Measurements from ENCODE around the gene ERC1.

GRCh38 chr12:948238-948637, 42.8 kb upstream of the ERC1 start:
- no peak for TF ChIP-seq POLR2AphosphoS5 (IDR thresholded peaks at IDR 0.05; ENCODE audit: insufficient read depth in 1 of 2, low read depth in 1 of 2)
- TF ChIP-seq, protein P1, sequence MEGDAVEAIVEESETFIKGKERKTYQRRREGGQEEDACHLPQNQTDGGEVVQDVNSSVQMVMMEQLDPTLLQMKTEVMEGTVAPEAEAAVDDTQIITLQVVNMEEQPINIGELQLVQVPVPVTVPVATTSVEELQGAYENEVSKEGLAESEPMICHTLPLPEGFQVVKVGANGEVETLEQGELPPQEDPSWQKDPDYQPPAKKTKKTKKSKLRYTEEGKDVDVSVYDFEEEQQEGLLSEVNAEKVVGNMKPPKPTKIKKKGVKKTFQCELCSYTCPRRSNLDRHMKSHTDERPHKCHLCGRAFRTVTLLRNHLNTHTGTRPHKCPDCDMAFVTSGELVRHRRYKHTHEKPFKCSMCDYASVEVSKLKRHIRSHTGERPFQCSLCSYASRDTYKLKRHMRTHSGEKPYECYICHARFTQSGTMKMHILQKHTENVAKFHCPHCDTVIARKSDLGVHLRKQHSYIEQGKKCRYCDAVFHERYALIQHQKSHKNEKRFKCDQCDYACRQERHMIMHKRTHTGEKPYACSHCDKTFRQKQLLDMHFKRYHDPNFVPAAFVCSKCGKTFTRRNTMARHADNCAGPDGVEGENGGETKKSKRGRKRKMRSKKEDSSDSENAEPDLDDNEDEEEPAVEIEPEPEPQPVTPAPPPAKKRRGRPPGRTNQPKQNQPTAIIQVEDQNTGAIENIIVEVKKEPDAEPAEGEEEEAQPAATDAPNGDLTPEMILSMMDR (IDR thresholded peaks at IDR 0.05): no peak
- no peak for TF ChIP-seq POLR2A (IDR thresholded peaks at IDR 0.05)

Measured in vagina (tissue), 2 donors.